Measurements from ENCODE around the gene NOS2.

Gene NOS2

GRCh38 chr17:27721797-27722196 is 78.5 kb downstream of the NOS2 start:
- no peak for DNase-seq (ENCODE audit: low read depth in 2 of 2)
